Muscle layer of colon (tissue), 2 donors: ENCODE measurements around the gene SPIRE1.

Experiments
- H3K27ac ChIP-seq: one replicate; pipeline ENCODE4 v1.7.0; 2013; ENCODE audit warnings: low read depth, mild to moderate bottlenecking, low read length, moderate library complexity
- H3K27me3 ChIP-seq, 2 donors: one replicate each; pipeline ENCODE4 v1.7.0; 2013; ENCODE audit warnings: low read length in 2 of 2, mild to moderate bottlenecking in 2 of 2; ENCODE audit not compliant: insufficient read depth in 2 of 2, control insufficient read depth in 1 of 2
- H3K36me3 ChIP-seq: one replicate; pipeline ENCODE4 v1.7.0; 2013; ENCODE audit warnings: mild to moderate bottlenecking, low read length; ENCODE audit not compliant: insufficient read depth
- H3K4me1 ChIP-seq: one replicate; pipeline ENCODE4 v1.7.0; 2013; ENCODE audit warnings: mild to moderate bottlenecking, low read length; ENCODE audit not compliant: insufficient read depth
- H3K4me3 ChIP-seq, 2 donors: one replicate each; pipeline ENCODE4 v1.7.0; 2013; ENCODE audit warnings: low read length in 2 of 2, low read depth in 1 of 2, mild to moderate bottlenecking in 1 of 2, moderate library complexity in 1 of 2
- H3K9ac ChIP-seq: one replicate; pipeline ENCODE4 v1.7.0; 2013; ENCODE audit warnings: low read length
- H3K9me3 ChIP-seq: one replicate; pipeline ENCODE4 v1.7.0; 2013; ENCODE audit warnings: mild to moderate bottlenecking, low read length
- donor health status: abdominal sarcoma.
- donor health status: Adenocarcinoma of cecum.

SPIRE1 gene

GRCh38 chr18:12478269-12479047 is 179.4 kb downstream of the SPIRE1 start:
- Histone ChIP-seq H3K27ac (no peak overlapping the region), H3K9ac (no peak overlapping the region), H3K4me3 (no peak overlapping the region), H3K4me1 (no peaks in the 10 kb centered on the region), H3K36me3 (peaks cover 15% of the 10 kb centered on the region), H3K27me3 (no peaks in the 10 kb centered on the region), H3K9me3 (no peaks in the 10 kb centered on the region)

GRCh38 chr18:12477606-12478005 is 180.3 kb downstream of the SPIRE1 start:
- Histone ChIP-seq H3K27ac (no peak overlapping the region), H3K4me1 (no peaks in the 10 kb centered on the region), H3K36me3 (peaks cover 15% of the 10 kb centered on the region)

GRCh38 chr18:12476955-12477354 is 181.0 kb downstream of the SPIRE1 start:
- Histone ChIP-seq H3K27ac (no peak overlapping the region), H3K36me3 (peaks cover 15% of the 10 kb centered on the region), H3K9ac (no peak overlapping the region), H3K9me3 (no peaks in the 10 kb centered on the region), H3K27me3 (no peaks in the 10 kb centered on the region), H3K4me1 (no peaks in the 10 kb centered on the region), H3K4me3 (no peak overlapping the region)

More at GRCh38 chr18:12477606-12478005, 180.3 kb downstream of the SPIRE1 start:
- Histone ChIP-seq H3K9ac (no peak overlapping the region), H3K9me3 (no peaks in the 10 kb centered on the region), H3K27me3 (no peaks in the 10 kb centered on the region), H3K4me3 (no peak overlapping the region)

- no peak overlapping the region for H3K9ac ChIP-seq
- H3K27me3 ChIP-seq: no peaks in the 10 kb centered on the region
- H3K27ac ChIP-seq: no peak overlapping the region
- no peak overlapping the region for H3K4me3 ChIP-seq
- H3K4me1 ChIP-seq: no peaks in the 10 kb centered on the region
- peaks cover 15% of the 10 kb centered on the region for H3K36me3 ChIP-seq
- H3K9me3 ChIP-seq: no peaks in the 10 kb centered on the region
These were observed 183.0 kb downstream of the SPIRE1 start for GRCh38 chr18:12474876-12475275.

- Histone ChIP-seq H3K27me3 (no peaks in the 10 kb centered on the region), H3K4me1 (no peaks in the 10 kb centered on the region), H3K4me3 (no peak overlapping the region), H3K9ac (no peak overlapping the region), H3K9me3 (no peaks in the 10 kb centered on the region), H3K36me3 (peaks cover 15% of the 10 kb centered on the region), H3K27ac (no peak overlapping the region)
These were observed 183.8 kb downstream of the SPIRE1 start for GRCh38 chr18:12474146-12474545.

- Histone ChIP-seq H3K4me1 (no peaks in the 10 kb centered on the region), H3K27ac (no peak overlapping the region), H3K4me3 (no peak overlapping the region), H3K9ac (no peak overlapping the region), H3K36me3 (no peaks in the 10 kb centered on the region), H3K9me3 (no peaks in the 10 kb centered on the region), H3K27me3 (no peaks in the 10 kb centered on the region)
These were observed 187.4 kb downstream of the SPIRE1 start for GRCh38 chr18:12470382-12471075.

GRCh38 chr18:12468445-12468844 is 189.5 kb downstream of the SPIRE1 start:
- Histone ChIP-seq H3K9ac (no peak overlapping the region), H3K4me1 (no peaks in the 10 kb centered on the region), H3K4me3 (no peak overlapping the region), H3K27me3 (no peaks in the 10 kb centered on the region), H3K36me3 (peaks cover 8% of the 10 kb centered on the region), H3K9me3 (no peaks in the 10 kb centered on the region), H3K27ac (no peak overlapping the region)

- Histone ChIP-seq H3K27me3 (no peaks in the 10 kb centered on the region), H3K9me3 (no peaks in the 10 kb centered on the region), H3K36me3 (peaks cover 21% of the 10 kb centered on the region), H3K27ac (no peak overlapping the region), H3K9ac (no peak overlapping the region), H3K4me1 (no peaks in the 10 kb centered on the region), H3K4me3 (no peak overlapping the region)
These were observed 193.2 kb downstream of the SPIRE1 start for GRCh38 chr18:12464731-12465130.

GRCh38 chr18:12463191-12463590 is 194.7 kb downstream of the SPIRE1 start:
- no peaks in the 10 kb centered on the region for H3K27me3 ChIP-seq
- peaks cover 27% of the 10 kb centered on the region for H3K36me3 ChIP-seq
- H3K27ac ChIP-seq: no peak overlapping the region
- H3K4me1 ChIP-seq: no peaks in the 10 kb centered on the region
- no peak overlapping the region for H3K9ac ChIP-seq
- no peaks in the 10 kb centered on the region for H3K9me3 ChIP-seq
- no peak overlapping the region for H3K4me3 ChIP-seq

- no peaks in the 10 kb centered on the region for H3K9me3 ChIP-seq
- no peak overlapping the region for H3K9ac ChIP-seq
- peaks cover 27% of the 10 kb centered on the region for H3K36me3 ChIP-seq
- H3K4me3 ChIP-seq: no peak overlapping the region
- no peak overlapping the region for H3K27ac ChIP-seq
- no peaks in the 10 kb centered on the region for H3K4me1 ChIP-seq
- H3K27me3 ChIP-seq: no peaks in the 10 kb centered on the region
These were observed 195.7 kb downstream of the SPIRE1 start for GRCh38 chr18:12462242-12462641.

GRCh38 chr18:12461326-12461725 is 196.6 kb downstream of the SPIRE1 start:
- Histone ChIP-seq H3K27me3 (no peaks in the 10 kb centered on the region), H3K27ac (no peak overlapping the region), H3K9ac (no peak overlapping the region), H3K4me3 (no peak overlapping the region), H3K4me1 (no peaks in the 10 kb centered on the region), H3K9me3 (no peaks in the 10 kb centered on the region), H3K36me3 (peaks cover 27% of the 10 kb centered on the region)
